NCI-H345 (cell line): ENCODE measurements around the gene ARHGAP42.
"Not testable (repeated sequence)": the region's sequence is repeated elsewhere in the genome, so short reads cannot be mapped to it uniquely, and the experiment has no call there.

Experiments
- DNase-seq: peaks from one replicate; lab custom pipeline; 2025; lab: John Stamatoyannopoulos, UW

ARHGAP42 gene

GRCh38 chr11:100965346-100965745, 278.3 kb downstream of the ARHGAP42 start:
- no peak for DNase-seq

- DNase-seq = no peak
These were observed 279.3 kb downstream of the ARHGAP42 start for GRCh38 chr11:100966366-100966765.

GRCh38 chr11:100969008-100969407, 281.9 kb downstream of the ARHGAP42 start:
- DNase-seq = no peak

GRCh38 chr11:100970283-100971164, 283.4 kb downstream of the ARHGAP42 start:
- DNase-seq = no peak

- no peak for DNase-seq
These were observed 285.0 kb downstream of the ARHGAP42 start for GRCh38 chr11:100972046-100972445.

GRCh38 chr11:100978442-100978841, 291.4 kb downstream of the ARHGAP42 start:
- no peak for DNase-seq

GRCh38 chr11:100978939-100979338, 291.9 kb downstream of the ARHGAP42 start:
- no peak for DNase-seq

- peak; percentile 33 for DNase-seq
These were observed 293.1 kb downstream of the ARHGAP42 start for GRCh38 chr11:100980156-100980555.

GRCh38 chr11:100981196-100981824, 294.2 kb downstream of the ARHGAP42 start:
- DNase-seq = no peak

- DNase-seq = no peak
These were observed 297.6 kb downstream of the ARHGAP42 start for GRCh38 chr11:100984668-100985067.

GRCh38 chr11:100990931-100991330, 303.8 kb downstream of the ARHGAP42 start:
- DNase-seq = no peak

- no peak for DNase-seq
These were observed 304.5 kb downstream of the ARHGAP42 start for GRCh38 chr11:100991541-100991940.

GRCh38 chr11:100994966-100995365, 307.9 kb downstream of the ARHGAP42 start:
- DNase-seq = no peak

GRCh38 chr11:100999756-101000155, 312.7 kb downstream of the ARHGAP42 start:
- no peak for DNase-seq

GRCh38 chr11:101003468-101003867, 316.4 kb downstream of the ARHGAP42 start:
- no peak for DNase-seq

GRCh38 chr11:101008961-101009689, 322.0 kb downstream of the ARHGAP42 start:
- DNase-seq = no peak

- DNase-seq = no peak
These were observed 322.6 kb downstream of the ARHGAP42 start for GRCh38 chr11:101009690-101010055.

- DNase-seq = no peak
These were observed 323.8 kb downstream of the ARHGAP42 start for GRCh38 chr11:101010899-101011298.

- DNase-seq = no peak
These were observed 324.8 kb downstream of the ARHGAP42 start for GRCh38 chr11:101011881-101012280.

GRCh38 chr11:101013702-101014101, 326.6 kb downstream of the ARHGAP42 start:
- DNase-seq = not testable (repeated sequence)

GRCh38 chr11:101014600-101015285, 327.7 kb downstream of the ARHGAP42 start:
- no peak for DNase-seq

GRCh38 chr11:101019870-101020269, 332.8 kb downstream of the ARHGAP42 start:
- no peak for DNase-seq
